ENCODE measurements around the gene PMEPA1. TPM values are rescaled to one million over a fixed set of nuclear protein-coding genes. Genes with fewer than 3 reads are reported as not detected.

The PMEPA1 gene
- total and polyA plus RNA-seq, 10 donors, result 4.8 to 15.7 (median 9.2) TPM

GRCh38 chr20:57690525-57690924, 19.3 kb downstream of the PMEPA1 start:
- Histone ChIP-seq H3K27me3 (replicated peaks in 1 of 7) (no peaks in the 10 kb centered on the region), H3K4me1 (peaks cover 0 to 87% (median 42%) of the 10 kb centered on the region in 6 donors), H3K4me3 (no peak overlapping the region), H3K27ac (no peak overlapping the region), H3K36me3 (no peaks in the 10 kb centered on the region), H3K9me3 (no peaks in the 10 kb centered on the region)
- no peak for TF ChIP-seq POLR2AphosphoS5 (IDR thresholded peaks at IDR 0.05)
- TF ChIP-seq CTCF (IDR thresholded peaks at IDR 0.05 in 8 of 11, conservative IDR thresholded peaks at IDR 0.05 in 3 of 11), result no peak
- TF ChIP-seq POLR2A (IDR thresholded peaks at IDR 0.05), result no peak
- DNase-seq, result no peak
- 89 to 92% (median 89%) methylated on average over 15 of the region's 15 CpGs for WGBS, 5 donors
- intact Hi-C loops (cut with DNase I; ENCODE audit: low total_unique reads), result no loop called here

GRCh38 chr20:57689745-57690481, 19.9 kb downstream of the PMEPA1 start:
- intact Hi-C loops (cut with DNase I; ENCODE audit: low total_unique reads), result no loop called here
- Histone ChIP-seq H3K4me3 (no peak overlapping the region), H3K4me1 (peaks cover 0 to 88% (median 41%) of the 10 kb centered on the region in 6 donors), H3K36me3 (no peaks in the 10 kb centered on the region), H3K27me3 (replicated peaks in 1 of 7) (no peaks in the 10 kb centered on the region), H3K9me3 (no peaks in the 10 kb centered on the region), H3K27ac (no peak overlapping the region)
- no peak for TF ChIP-seq POLR2AphosphoS5 (IDR thresholded peaks at IDR 0.05)
- TF ChIP-seq CTCF (IDR thresholded peaks at IDR 0.05 in 8 of 11, conservative IDR thresholded peaks at IDR 0.05 in 3 of 11), result no peak
- TF ChIP-seq POLR2A (IDR thresholded peaks at IDR 0.05), result no peak
- 89 to 95% (median 94%) methylated on average over 22 to 23 of the region's 23 CpGs for WGBS, 5 donors
- no peak for DNase-seq

GRCh38 chr20:57688864-57689263, 21.0 kb downstream of the PMEPA1 start:
- Histone ChIP-seq H3K4me1 (peaks cover 0 to 88% (median 37%) of the 10 kb centered on the region in 6 donors), H3K27ac (no peak overlapping the region), H3K4me3 (no peak overlapping the region), H3K27me3 (replicated peaks in 1 of 7) (no peaks in the 10 kb centered on the region), H3K9me3 (no peaks in the 10 kb centered on the region), H3K36me3 (no peaks in the 10 kb centered on the region)
- intact Hi-C loops (cut with DNase I; ENCODE audit: low total_unique reads), result no loop called here
- 84 to 93% (median 89%) methylated on average over 16 of the region's 16 CpGs for WGBS, 5 donors
- no peak for DNase-seq
- no peak for TF ChIP-seq POLR2AphosphoS5 (IDR thresholded peaks at IDR 0.05)
- no peak for TF ChIP-seq POLR2A (IDR thresholded peaks at IDR 0.05)
- TF ChIP-seq CTCF (IDR thresholded peaks at IDR 0.05 in 8 of 11, conservative IDR thresholded peaks at IDR 0.05 in 3 of 11), result no peak

- Histone ChIP-seq H3K9me3 (no peaks in the 10 kb centered on the region), H3K27me3 (replicated peaks in 1 of 7) (no peaks in the 10 kb centered on the region), H3K27ac (no peak overlapping the region), H3K4me3 (no peak overlapping the region), H3K4me1 (peaks cover 0 to 88% (median 37%) of the 10 kb centered on the region in 6 donors), H3K36me3 (no peaks in the 10 kb centered on the region)
- 42 to 65% (median 52%) methylated on average over 5 of the region's 5 CpGs for WGBS, 5 donors
- intact Hi-C loops (cut with DNase I; ENCODE audit: low total_unique reads), result no loop called here
- TF ChIP-seq POLR2AphosphoS5 (IDR thresholded peaks at IDR 0.05), result no peak
- TF ChIP-seq CTCF (IDR thresholded peaks at IDR 0.05 in 8 of 11, conservative IDR thresholded peaks at IDR 0.05 in 3 of 11), result no peak
- no peak for DNase-seq
These were observed 21.5 kb downstream of the PMEPA1 start for GRCh38 chr20:57688295-57688694.
